Ureter (tissue), 1 donor: ENCODE measurements around the gene ATP5F1E. TPM values are rescaled to one million over a fixed set of nuclear protein-coding genes. Genes with fewer than 3 reads are reported as not detected.
A peak's percentile ranks its signal among the peaks of the same experiment; 100 is the strongest.
"Not testable (repeated sequence)": the region's sequence is repeated elsewhere in the genome, so short reads cannot be mapped to it uniquely, and the experiment has no call there.

Experiments
- DNase-seq: peaks from one replicate; pipeline ENCODE4 v3.0.0-alpha.2; 2020; ENCODE audit warnings: low spot score
- total RNA-seq: library from RNA; stranded (reverse); gene quantifications from one replicate; pipeline ENCODE4 v1.2.4, GENCODE V29; 2023
- donor health status: DM: yes; HTN: yes; CAD: no.

ATP5F1E gene
- total RNA-seq, 1 donor from 2014 or later = 77.7 TPM

GRCh38 chr20:59020938-59021551, 11.1 kb downstream of the ATP5F1E start:
- DNase-seq = no peak

DNA sequence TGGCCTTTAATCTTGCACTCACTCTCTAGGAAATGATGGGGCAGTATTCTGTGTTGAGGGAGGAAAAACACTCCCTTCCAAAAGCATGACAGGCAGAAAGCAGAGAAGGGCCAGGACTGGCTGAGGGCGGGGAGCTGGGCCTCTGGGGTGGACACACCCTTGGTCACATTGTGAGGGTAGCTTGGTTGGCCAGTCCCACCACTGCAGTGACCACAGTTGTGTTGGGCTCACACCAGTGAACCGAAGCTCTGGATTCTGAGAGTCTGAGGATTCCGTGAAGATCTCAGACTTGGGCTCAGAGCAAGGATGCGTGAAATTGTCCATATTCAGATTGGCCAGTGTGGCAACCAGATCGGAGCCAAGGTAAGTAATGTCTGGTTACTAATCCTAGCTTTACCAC, 12.9 kb downstream of the ATP5F1E start, which contains the start of gene TUBB1:
Gene TUBB1 (plus strand): TSS at position 213 of the 400 bp plus-strand sequence. CDS start 94 bp downstream, at position 307.
- DNase-seq = peak; percentile 27

DNA sequence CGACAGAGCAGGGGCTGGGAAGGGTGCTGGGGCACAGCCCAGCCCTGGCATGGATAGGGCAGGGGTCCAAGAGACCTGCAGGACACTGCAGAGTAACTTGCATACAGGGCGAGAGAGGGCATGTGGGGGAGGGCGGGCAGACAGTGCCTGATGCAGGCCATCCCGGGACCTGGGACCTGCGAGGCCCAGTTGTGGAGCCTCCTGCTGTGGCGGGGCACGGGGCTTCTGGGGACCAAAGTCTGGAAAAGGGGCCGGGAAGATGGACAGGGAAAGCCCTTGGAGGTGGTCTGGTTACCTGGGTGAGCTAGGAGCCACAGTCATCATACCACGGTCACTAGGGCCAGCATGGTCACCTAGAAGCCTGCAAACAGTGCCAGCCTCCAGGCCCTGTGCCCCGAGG, 13.3 kb downstream of the ATP5F1E start:
- DNase-seq = peak; percentile 25

- DNase-seq = peak; percentile 35
Measured at GRCh38 chr20:59017493-59018231, 14.5 kb downstream of the ATP5F1E start.

- peak; percentile 39 for DNase-seq
Measured at GRCh38 chr20:59016795-59017492, 15.2 kb downstream of the ATP5F1E start.

- DNase-seq = peak; percentile 33
Measured at GRCh38 chr20:59015812-59016711, 16.1 kb downstream of the ATP5F1E start.

DNA sequence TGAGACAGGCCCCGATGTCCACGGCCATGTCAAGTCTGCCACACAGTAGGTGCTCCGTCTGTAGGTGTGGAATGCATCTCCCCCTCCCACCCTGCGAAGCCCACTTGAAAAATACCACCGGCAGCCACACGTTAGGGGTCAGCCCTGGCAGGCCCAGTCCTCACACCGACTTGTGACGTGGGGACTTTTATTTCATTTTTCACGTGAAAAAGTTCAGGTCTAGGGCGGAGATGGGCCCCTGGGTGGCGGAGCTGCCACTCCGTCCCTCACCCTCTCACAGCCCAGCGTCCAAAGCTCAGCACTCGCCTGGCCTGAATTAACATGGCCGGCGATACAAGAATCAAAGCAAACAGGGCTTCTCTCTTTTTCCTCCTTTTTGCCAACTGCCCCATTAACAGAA, 16.7 kb downstream of the ATP5F1E start:
- peak; percentile 34 for DNase-seq

DNA sequence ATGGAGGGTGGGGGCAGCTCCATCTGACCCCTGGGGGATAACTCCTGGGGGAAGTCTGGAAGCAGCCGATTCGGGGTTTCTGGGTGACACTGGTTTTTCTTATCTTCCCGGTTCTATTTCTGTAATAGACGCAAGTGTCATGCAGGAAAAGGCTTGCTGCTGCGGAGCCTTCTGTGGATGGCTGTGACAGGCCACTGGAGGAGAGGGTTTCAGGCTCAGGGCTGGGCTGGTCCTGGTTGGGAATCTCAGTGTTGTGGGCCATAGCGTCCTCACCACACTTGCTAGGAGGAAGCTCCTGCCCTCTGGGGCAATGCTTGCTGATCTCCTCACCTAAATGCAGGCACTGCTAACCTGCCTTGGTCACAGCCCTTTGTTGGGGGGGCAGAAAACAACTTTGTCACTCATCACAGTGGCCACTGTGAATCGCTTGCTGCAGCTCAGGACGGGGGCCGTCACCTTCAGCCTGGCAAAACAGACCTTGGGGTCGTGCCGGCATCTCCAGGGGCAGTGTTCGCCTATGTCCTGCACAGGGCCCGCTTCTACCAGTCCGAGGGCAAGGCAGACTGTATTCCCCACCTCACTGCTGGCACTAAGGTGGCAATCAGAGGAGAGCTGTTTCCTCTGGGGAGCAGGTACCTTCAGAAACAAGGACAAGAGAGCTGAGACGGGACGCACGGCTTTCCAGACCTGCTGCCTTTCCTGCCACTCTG, 17.3 kb downstream of the ATP5F1E start:
- DNase-seq = peak; percentile 38

DNA sequence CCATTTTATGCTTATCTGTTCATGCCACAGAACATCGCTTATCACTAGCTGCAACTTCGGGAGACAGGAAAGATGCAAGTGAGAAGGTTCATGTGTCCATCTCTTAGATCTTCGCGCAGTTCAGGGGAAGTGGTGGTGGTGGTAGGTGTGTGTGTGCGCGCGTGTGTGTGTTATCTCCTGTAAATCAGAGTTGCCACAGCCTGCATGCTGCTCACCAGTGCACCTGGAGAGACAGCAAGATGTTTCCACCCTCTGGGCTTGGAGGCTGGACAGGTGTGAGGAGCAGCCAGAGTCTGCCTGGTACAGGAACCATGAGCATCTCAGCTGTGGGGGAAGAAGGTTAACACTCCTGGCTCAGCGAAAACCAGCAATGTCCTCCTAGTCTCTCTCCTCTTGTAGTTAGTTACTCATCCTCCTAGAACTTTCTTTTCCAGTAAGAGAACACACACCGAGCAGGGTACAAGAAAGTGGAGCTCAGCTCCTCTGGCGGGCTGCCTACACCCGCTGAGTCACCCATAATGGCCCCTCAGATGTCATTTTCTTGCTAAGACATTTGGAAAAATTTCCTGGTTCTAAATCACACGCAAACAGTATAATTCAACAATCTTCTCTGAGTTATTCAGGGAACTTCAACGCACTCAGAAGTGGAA, 18.1 kb downstream of the ATP5F1E start:
- DNase-seq = peak; percentile 43

- peak; percentile 38 for DNase-seq
Measured at GRCh38 chr20:59013031-59013951, 18.8 kb downstream of the ATP5F1E start.

DNA sequence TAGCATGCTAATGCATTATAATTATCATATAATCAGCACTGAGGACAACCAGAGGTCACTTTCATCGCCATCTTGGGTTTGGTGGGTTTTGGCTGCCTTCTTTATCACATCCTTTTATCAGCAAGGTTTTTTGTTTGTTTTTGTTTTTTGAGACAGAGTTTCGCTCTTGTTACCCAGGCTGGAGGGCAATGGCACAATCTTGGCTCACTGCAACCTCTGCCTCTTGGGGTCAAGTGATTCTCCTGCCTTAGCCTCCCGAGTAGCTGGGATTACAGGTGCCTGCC, 20.3 kb downstream of the ATP5F1E start:
- not testable (repeated sequence) for DNase-seq

DNA sequence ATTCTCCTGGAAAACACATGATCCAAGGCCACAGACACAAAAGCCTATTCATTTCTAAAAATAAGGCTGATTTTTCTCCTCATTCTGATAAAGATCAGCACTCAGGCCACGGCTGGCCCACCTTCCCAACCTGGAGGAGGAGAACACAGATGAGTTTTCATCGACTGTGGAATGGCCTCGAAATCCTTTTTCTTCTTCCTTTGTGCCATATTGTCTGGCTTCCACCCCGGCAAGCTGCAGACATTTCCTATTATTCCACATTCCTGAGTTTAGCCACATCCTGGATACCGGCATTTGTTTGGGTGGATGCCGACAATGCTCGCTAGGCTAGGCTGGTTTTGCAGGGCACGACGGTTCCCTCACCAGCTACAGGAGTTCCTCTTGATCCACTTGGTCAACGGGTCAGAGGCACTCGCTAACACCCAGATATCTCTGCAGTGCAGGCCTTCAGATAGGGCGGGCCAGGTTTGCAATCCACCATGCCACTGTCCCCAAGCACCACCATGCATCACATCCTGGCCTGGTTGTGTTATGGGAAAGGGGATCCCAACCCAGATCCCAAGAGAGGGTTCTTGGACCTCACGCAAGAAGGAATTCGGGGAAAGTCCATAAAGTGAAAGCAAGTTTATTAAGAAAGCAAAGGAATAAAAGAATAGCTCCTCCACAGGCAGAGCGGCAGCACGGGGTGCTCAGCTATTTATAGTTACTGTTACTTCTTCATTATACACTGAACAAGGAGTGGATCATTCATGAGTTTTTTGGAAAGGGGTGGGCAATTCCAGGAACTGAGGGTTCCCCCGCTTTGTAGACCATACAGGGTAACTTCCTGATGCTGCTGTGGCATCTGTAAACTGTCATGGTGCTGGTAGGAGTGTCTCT, 20.9 kb downstream of the ATP5F1E start:
- DNase-seq = peak; percentile 62

DNA sequence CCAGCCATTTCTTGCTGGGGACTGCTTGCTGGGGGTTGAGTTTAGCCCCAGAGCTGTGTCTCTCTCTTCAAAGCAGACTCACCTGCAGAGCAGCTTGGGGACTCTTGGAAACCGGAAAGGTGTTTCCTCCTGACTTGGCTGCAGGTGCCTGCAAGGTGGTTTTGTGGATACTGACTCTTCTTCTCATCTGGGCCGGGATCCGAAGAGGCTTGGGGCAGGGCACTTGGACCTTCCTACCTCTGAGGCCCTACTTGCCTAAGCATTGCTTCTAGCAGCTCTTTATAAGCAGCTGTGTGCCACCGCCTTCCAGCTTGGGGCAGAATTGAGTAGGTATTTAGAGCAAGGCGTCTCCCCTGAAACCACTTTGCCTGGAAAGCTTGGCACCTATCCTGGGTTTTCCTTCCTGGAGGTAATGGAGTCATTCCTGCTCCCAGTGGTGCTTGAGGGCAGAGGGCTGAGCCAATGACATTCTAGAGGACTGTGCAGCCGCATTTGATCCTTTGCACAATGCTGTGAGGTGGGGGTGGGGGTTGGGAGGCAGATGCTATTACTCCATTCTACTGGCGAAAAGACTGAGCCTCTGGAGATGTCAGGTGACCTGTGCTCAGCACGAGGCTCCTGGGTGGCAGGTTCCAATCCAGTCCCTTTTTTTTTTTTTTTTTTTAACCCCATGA, 21.7 kb downstream of the ATP5F1E start:
- peak; percentile 38 for DNase-seq

GRCh38 chr20:59008715-59009336, 23.3 kb downstream of the ATP5F1E start:
- peak; percentile 33 for DNase-seq

GRCh38 chr20:59007665-59008511, 24.2 kb downstream of the ATP5F1E start:
- no peak for DNase-seq

DNA sequence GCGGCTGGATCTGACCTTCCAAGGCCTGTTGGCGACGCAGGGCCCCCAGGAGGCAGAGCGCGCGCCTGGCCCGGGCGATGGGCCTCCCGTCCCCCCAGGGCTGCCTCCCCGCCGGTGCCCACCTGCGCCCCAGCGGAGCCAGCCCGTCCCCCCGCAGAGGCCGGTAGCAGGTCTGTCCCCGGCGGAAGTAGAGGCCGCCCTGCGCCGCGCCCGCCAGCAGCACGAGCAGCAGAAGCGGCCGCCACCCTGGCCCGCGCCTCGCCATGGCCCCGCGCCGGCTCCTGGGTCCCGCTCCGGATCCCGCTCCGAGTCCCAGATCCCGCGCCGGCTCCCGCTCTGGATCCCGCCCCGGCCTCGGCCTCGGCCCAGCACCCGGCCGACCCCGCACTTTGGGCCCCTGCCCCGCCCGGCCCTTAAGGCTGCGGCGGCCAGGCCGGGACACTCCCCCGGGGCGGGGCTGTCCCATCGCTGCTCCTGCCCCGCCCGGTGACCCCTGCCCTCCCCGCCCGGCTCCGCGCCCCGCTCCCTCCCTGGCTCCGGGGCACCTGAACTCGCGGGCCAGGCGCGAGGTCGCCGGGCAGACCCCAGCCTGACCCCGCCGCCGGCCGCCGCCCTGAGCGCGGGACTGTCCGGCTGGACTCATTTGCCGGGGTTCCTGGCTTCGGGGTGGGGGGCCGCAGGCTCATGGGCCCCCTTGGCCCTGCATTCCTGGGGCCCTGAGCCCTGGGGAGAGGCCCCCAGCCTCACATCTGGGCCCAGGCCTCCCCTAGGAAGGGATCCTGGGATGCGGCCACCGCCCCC, 25.1 kb downstream of the ATP5F1E start, which contains the start of gene CTSZ:
Gene CTSZ (minus strand): TSS at position 391 of the 801 bp plus-strand sequence. CDS start 126 bp downstream, at position 265.
- DNase-seq = no peak
